Muscle layer of duodenum (tissue), 2 donors: ENCODE data around the gene C4orf50.

Source experiments
- H3K27ac ChIP-seq: one replicate; pipeline ENCODE4 v1.7.0; 2013; ENCODE audit warnings: mild to moderate bottlenecking, low read length
- H3K27me3 ChIP-seq: one replicate; pipeline ENCODE4 v1.7.0; 2013; ENCODE audit warnings: low read depth, mild to moderate bottlenecking, control low read depth, low read length
- H3K36me3 ChIP-seq, 2 donors: one replicate each; pipeline ENCODE4 v1.7.0; 2013; ENCODE audit warnings: low read length in 2 of 2, control low read depth in 1 of 2, mild to moderate bottlenecking in 1 of 2; ENCODE audit not compliant: insufficient read depth in 2 of 2, control insufficient read depth in 1 of 2
- H3K4me1 ChIP-seq, 2 donors: one replicate each; pipeline ENCODE4 v1.7.0; 2013; ENCODE audit warnings: low read length in 2 of 2, mild to moderate bottlenecking in 2 of 2, control low read depth in 1 of 2, moderate library complexity in 1 of 2; ENCODE audit not compliant: insufficient read depth in 2 of 2, control insufficient read depth in 1 of 2
- H3K4me3 ChIP-seq, 2 donors: one replicate each; pipeline ENCODE4 v1.7.0; 2013; ENCODE audit warnings: low read length in 2 of 2, low read depth in 1 of 2, mild to moderate bottlenecking in 1 of 2
- H3K9me3 ChIP-seq, 2 donors: one replicate each; pipeline ENCODE4 v1.7.0; 2013; ENCODE audit warnings: low read length in 2 of 2, control low read depth in 1 of 2, mild to moderate bottlenecking in 1 of 2; ENCODE audit not compliant: control insufficient read depth in 1 of 2
- donor health status: healthy.

The C4orf50 gene

DNA sequence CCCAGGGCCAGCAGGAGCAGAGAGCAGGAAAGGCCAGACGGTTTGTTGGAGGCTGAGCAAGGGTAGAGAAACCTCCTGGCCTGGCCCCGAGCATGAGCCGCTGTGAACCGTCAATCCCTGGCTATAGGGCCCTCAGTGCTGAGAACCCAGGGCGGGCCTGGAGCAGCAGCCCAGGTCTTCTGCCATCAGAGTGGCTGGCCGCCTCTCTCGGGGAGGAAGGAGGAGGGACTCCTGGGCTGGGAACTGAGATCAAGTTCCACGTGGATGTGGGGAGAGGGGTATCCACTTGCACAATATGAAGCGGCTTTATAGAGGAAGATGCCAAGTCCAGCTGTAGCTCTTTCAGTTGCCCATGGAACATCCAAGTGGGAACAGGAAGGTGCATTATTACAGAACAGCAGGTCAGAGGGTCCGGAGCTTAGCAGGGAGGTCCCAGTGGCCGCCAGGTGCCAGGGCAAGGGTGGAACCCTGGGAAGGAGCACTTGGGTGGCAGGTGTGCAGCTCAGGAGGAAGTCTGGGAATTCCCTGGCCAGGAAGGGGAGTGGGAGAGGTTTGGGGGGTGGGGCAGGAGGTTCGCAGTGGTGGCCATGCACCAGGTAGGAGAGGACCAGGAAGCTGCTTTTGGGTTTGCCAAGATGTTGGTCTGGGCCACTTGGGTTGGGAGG lies 93.6 kb downstream of the C4orf50 start:
- no peak overlapping the region for H3K4me3 ChIP-seq
- no peaks in the 10 kb centered on the region for H3K9me3 ChIP-seq
- H3K4me1 ChIP-seq: no peaks in the 10 kb centered on the region
- H3K27ac ChIP-seq: no peak overlapping the region
- H3K36me3 ChIP-seq: no peaks in the 10 kb centered on the region
- no peaks in the 10 kb centered on the region for H3K27me3 ChIP-seq

DNA sequence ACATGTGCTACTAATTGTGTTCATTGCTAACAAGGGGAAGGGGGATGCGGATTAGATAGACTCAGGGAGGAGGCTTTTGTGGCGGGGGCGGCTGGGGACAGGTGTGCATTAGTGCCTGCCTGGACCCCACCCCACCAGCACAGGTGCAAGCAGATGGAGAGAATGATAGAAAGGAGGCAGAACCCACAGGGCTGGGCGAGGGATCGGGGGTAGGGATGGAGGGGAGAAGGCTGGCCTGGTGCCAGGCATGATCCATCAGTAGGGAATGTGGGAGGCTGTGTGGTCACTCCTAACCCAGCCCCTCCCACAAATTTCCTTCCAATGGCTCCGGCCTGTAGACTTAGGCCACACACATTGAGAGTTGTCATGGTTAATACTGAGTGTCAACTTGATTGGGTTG lies 94.9 kb downstream of the C4orf50 start:
- Histone ChIP-seq H3K36me3 (no peaks in the 10 kb centered on the region), H3K9me3 (no peaks in the 10 kb centered on the region), H3K4me1 (no peaks in the 10 kb centered on the region), H3K27ac (no peak overlapping the region), H3K4me3 (no peak overlapping the region), H3K27me3 (no peaks in the 10 kb centered on the region)

DNA sequence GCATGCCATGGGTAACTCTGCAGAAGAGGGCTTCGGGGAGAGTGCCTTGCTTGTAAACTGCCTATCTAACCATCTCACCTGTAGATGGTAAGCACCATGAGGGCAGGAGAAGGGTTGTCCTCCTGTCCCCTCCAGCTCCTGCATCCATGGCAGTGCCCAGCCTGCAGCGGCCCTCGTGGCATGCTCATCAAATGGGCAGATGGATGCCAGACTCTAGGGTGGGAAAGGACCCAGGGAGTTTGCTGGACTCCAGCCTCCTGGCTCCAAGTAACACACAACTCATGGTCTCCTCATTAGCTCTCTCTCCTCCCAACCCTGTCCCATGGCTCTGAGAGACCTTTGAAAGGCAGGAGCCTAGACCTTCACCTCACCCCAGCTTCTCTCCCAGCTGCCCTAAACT lies 95.7 kb downstream of the C4orf50 start:
- no peak overlapping the region for H3K27ac ChIP-seq
- H3K27me3 ChIP-seq: no peaks in the 10 kb centered on the region
- H3K36me3 ChIP-seq: no peaks in the 10 kb centered on the region
- H3K4me1 ChIP-seq: no peaks in the 10 kb centered on the region
- H3K9me3 ChIP-seq: no peaks in the 10 kb centered on the region
- no peak overlapping the region for H3K4me3 ChIP-seq

DNA sequence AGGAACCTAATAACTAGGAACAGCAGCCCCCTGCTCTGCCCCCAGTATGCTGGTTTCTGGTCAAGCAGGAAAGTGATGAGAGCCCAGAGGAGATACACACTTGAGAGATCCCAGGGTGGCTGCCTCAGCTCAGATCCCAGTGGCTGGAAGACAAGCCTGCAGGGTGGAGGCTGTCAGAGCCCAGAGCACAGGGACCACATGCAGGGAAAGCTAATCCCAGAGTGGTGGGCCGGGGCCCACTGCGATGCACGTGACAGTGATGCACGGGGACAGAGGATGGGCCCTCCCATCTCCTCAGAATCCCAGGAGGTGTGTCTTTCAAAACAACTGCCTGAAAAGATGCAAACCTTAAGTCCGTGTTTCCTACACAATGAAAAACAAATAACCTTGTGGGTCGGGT lies 96.2 kb downstream of the C4orf50 start:
- Histone ChIP-seq H3K27me3 (no peaks in the 10 kb centered on the region), H3K4me3 (no peak overlapping the region), H3K9me3 (no peaks in the 10 kb centered on the region), H3K36me3 (no peaks in the 10 kb centered on the region), H3K27ac (no peak overlapping the region), H3K4me1 (no peaks in the 10 kb centered on the region)

DNA sequence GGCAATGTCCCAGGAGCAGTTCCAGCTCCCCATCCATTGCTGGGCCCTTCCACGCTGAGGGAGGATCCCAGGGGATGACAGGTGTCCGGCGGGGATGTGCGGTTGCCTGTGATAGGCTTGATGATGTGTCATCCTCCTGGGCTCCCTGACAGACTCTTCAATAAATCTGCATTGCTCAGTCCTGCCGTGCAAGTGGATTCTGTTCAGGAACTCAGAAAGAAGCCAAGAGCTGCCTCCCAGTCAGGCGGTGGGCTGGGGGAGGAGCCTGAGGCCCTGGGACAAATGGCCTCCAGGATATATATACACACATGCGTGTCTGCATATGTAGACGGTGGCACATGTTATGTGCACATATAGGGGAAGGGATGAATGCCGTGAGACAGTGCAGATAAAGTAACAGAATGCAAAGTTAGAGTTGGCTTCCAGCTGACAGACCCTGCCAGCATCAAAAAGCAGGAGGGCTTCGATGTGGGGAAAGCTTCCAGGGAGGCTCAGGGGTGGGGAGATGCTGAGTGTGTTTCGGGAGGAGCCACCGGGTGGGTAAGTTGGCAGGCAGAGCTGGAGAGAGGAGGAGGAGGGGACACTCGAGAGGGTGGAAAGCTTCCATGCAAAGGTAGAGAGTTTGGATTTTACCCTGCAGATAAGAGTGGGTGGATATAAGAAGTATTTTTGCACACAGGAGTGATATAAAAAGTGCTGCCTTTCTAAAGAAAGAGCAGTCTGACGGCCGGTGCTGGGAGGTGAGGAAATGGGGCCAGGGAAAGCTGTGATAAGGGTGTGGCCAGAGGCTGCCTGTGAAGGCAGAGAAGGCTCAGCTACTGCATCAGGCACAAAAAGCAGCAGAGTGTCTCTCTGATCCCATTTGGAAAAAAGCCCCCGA lies 96.9 kb downstream of the C4orf50 start:
- H3K4me1 ChIP-seq: no peaks in the 10 kb centered on the region
- H3K4me3 ChIP-seq: no peak overlapping the region
- no peak overlapping the region for H3K27ac ChIP-seq
- H3K27me3 ChIP-seq: no peaks in the 10 kb centered on the region
- no peaks in the 10 kb centered on the region for H3K9me3 ChIP-seq
- no peaks in the 10 kb centered on the region for H3K36me3 ChIP-seq

DNA sequence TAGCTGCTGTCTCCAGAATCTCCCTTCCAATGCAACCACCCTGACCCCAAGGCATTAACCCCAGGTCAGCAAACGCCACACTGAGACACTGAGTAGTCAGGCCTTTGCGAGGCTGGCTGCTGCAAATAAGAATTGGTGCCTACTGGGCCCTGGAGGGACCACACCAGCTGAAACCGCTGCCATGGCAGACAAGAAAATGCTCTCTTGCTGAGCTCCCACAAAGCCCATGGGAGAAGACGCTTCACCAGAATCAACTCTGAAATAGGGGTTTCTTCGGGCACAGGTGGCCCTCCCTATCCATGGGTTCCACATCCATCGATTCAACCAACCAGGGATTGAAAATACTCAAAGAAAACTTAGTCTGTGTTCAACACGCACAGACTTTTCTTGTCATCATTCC lies 98.7 kb downstream of the C4orf50 start:
- H3K36me3 ChIP-seq: no peaks in the 10 kb centered on the region
- H3K9me3 ChIP-seq: peaks cover 0 to 7% of the 10 kb centered on the region in 2 donors
- H3K4me3 ChIP-seq: no peak overlapping the region
- no peak overlapping the region for H3K27ac ChIP-seq
- H3K4me1 ChIP-seq: no peaks in the 10 kb centered on the region
- H3K27me3 ChIP-seq: no peaks in the 10 kb centered on the region

DNA sequence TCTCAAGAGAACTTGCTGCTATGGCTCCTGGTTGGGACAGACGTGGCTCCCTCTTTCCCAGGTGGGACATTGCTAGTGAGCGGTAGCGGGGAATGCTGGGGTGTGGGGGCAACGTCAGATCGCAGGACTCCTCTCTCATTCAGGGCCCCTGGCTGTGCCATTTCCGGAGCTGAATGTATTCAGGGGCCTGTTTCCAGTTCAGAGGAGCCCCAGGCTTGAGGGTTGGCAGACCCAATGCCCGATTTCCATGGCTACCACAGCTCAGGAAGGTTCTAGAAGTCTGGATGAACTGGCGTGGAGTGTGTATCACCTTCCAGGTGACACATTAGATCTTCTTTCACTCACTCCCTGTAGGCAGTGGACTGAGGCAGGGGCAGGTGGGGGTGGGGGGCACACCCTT lies 99.2 kb downstream of the C4orf50 start:
- Histone ChIP-seq H3K4me1 (no peaks in the 10 kb centered on the region), H3K9me3 (peaks cover 0 to 7% of the 10 kb centered on the region in 2 donors), H3K27me3 (no peaks in the 10 kb centered on the region), H3K27ac (no peak overlapping the region), H3K36me3 (no peaks in the 10 kb centered on the region), H3K4me3 (no peak overlapping the region)

DNA sequence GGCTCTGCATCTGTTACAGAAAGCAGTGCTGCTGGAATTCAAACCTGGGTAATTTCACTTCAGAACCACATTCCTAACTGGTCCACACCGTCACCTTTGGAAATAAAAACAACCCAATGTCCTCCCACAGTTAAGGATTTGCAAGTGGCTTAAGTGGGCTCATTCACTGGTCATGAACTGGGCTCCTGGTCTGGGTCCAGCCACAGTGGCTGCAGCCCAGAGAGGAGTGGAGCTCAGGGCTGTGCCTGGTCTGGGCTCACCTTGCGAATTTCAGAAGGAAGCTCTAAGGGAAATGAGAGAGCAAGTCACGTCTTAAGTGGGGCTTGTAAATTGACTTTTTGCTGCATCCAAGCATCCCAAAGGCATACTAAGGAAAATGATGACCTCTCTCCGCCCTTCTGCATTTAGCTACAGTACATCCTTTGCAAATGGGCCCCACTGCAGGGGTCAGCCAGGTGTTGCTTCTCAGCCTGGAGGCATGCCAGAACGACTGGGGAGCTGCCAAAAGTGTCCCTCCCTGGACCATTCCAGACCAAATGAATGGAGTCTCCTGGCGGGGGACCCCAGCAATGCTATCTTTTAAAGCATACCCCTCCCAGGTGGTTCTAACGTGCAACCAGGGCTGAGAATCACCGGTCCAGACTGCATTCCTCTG lies 99.8 kb downstream of the C4orf50 start:
- Histone ChIP-seq H3K27me3 (no peaks in the 10 kb centered on the region), H3K36me3 (no peaks in the 10 kb centered on the region), H3K4me1 (no peaks in the 10 kb centered on the region), H3K4me3 (no peak overlapping the region), H3K27ac (no peak overlapping the region), H3K9me3 (peaks cover 0 to 7% of the 10 kb centered on the region in 2 donors)

DNA sequence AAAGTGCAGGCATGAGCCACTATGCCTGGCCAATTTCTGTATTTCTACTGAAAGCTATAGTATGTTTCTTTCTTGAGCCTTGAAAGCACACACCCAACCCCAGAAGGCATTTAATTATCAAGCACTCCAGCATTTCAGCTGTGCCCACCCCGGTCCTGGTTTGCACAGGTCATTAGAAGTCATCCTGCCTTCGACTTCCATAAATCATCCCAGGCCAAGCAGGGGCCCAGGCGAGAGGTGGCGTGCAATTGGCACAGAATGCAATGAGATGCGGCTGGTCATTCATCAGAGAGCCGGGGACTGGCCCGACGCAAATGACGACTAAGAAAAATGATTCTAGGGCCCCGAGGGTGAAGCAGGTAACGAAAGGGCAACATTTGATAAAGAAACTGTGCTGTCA lies 100.6 kb downstream of the C4orf50 start:
- Histone ChIP-seq H3K27ac (no peak overlapping the region), H3K9me3 (peaks cover 0 to 7% of the 10 kb centered on the region in 2 donors), H3K4me1 (no peaks in the 10 kb centered on the region), H3K36me3 (no peaks in the 10 kb centered on the region), H3K27me3 (no peaks in the 10 kb centered on the region), H3K4me3 (no peak overlapping the region)

DNA sequence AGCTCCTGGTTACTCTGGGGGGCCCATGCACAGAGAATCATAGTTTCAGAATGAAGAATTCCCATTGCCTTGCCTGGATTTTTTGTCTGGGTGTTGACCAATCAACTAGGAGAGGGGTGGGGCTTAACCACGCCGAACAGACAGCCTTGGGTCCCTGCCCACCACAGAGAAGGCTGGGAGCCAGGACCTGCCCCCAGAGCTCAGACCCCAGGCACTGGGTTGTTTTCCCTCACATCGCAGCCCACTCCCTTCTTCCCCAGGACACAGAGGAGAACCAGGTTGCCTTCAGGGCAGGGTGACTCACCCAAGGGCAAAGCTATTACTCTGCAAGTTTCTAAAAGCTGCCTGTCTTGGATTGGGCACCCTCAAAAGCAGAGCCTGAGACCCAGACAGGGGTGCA lies 102.0 kb downstream of the C4orf50 start:
- Histone ChIP-seq H3K36me3 (no peaks in the 10 kb centered on the region), H3K4me1 (no peaks in the 10 kb centered on the region), H3K9me3 (peaks cover 0 to 7% of the 10 kb centered on the region in 2 donors), H3K27ac (no peak overlapping the region), H3K4me3 (no peak overlapping the region), H3K27me3 (no peaks in the 10 kb centered on the region)

DNA sequence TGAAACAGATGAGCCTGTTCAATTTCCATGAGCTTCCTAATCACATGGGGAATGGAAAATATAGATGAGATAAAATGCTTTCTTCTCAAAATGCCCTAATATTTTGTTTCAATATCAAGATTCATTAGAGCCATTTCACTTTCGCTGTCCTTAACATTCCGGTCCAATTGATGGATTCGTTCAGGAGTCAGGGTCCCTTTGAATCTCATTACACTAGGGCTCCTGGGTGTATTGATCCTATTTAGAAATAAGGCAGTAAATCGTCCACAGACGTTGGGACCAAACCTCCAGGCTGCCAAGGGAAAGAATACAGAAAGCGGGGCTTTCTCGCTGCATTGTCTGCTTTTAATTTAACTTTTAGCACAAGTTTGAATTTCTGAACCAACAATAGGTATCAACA lies 104.8 kb downstream of the C4orf50 start:
- Histone ChIP-seq H3K4me1 (no peaks in the 10 kb centered on the region), H3K27ac (no peak overlapping the region), H3K4me3 (no peak overlapping the region), H3K27me3 (no peaks in the 10 kb centered on the region), H3K36me3 (no peaks in the 10 kb centered on the region), H3K9me3 (peaks cover 0 to 7% of the 10 kb centered on the region in 2 donors)
